ENCODE results near the gene OR5AR1.
A peak's percentile ranks its signal among the peaks of the same experiment; 100 is the strongest.
"Not testable (repeated sequence)": the region's sequence is repeated elsewhere in the genome, so short reads cannot be mapped to it uniquely, and the experiment has no call there.

Gene OR5AR1

DNA sequence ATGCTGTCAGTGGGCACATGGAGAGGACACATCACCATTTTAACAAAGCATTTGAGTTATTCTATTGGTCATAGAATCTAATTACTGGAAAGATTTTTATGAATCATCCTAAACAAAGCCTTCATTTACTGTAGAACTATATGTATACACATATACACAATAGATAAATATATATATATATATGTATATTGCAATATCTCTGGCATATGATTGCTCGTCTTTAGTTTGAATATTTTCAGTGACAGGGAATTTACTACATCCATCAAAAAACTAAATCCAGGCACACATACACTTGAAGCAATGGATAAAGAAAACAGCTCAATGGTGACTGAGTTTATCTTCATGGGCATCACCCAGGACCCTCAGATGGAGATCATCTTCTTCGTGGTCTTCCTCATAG, at the start of gene OR5AR1:
Gene OR5AR1, plus strand, starts transcription at position 301 of the 400 bp plus-strand sequence. Its CDS starts 0 bp downstream, at position 301.
- no peak for DNase-seq (ENCODE audit: low spot score)

GRCh38 chr11:56624661-56625110, 38.8 kb upstream of the OR5AR1 start:
- DNase-seq (ENCODE audit: low spot score): peak; percentile 28

- no peak for DNase-seq (ENCODE audit: low spot score)
Measured at GRCh38 chr11:56625946-56626345, 37.5 kb upstream of the OR5AR1 start.

GRCh38 chr11:56632329-56632728, 31.2 kb upstream of the OR5AR1 start:
- no peak for DNase-seq (ENCODE audit: low spot score)

DNA sequence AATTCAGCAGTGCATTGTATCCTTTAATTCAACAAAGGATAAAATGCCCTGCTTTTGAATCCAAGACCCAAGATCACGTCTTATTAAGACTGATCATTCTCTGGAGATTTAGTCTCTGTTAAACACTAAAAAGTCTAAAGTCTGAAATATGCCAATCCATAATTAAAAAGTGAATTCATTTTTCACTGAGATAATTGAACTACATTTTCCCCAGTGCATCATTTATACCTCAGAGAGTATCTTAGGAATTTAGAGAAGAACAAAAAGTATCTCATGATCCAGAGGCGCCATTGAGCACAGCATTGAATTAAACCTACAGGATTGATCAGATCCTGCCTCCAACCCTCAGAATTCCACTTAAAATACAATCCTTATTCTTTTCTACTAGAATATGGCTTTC, 26.6 kb upstream of the OR5AR1 start:
- DNase-seq (ENCODE audit: low spot score): no peak

DNA sequence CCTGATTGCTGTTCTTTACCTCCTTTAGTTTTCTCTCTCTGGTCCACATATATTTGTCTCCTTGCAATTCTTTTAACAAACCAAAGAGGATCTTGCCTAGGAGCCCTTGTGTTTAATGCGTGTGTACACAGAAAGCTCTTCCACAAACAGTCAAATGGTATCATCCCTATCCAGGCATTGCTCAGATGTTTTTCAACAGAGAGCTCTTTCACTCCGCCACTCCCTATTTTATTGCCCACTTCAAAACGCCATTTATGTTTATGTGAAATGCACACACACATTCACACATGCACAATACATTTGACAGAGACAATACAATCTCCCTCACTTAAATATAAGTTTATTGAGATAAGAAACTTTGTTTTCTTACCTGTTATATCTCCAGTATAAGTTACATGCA, 26.0 kb upstream of the OR5AR1 start:
- DNase-seq (ENCODE audit: low spot score): no peak

DNA sequence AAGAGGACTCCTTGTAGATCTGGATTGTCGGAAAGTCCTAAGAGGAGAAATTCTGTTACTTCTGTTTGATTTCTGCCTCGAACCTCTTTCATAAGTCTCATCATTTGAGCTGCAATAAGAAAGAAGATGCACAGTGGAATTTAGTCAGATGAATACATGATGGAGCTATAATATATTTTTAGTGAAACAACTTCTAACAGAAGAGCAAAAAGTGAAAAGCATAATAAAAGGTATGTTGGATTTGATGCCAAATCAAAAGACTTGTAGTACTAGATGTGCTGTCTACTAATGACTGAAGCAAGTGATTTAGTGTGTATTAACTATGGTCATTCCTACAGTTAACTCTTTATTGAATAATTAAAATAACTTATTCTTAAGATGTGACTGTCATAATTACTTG, 21.1 kb upstream of the OR5AR1 start, which contains the start of gene OR5AP2:
Gene OR5AP2, minus strand, starts transcription at position 101 of the 400 bp plus-strand sequence. Its CDS starts 0 bp downstream, at position 101.
- no peak for DNase-seq (ENCODE audit: low spot score)

DNA sequence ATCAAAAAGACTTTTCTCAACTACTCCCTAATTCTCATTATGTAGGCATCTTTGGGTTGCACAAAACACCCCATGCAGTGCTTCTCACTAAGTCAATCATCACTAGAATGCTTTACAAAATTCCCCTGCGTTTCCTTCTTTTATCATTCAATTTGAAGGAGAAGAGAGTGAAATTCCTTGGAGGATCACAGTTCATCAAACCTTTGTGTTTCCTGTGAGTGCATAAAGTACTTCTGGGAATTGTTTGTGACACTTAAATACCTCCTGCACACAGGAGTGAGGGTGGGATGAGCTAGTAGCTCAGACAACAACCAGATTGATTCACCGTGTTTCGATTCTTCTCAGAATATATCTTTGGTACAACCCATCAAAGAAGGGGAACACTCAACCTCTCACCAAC, 3.7 kb upstream of the OR5AR1 start:
- DNase-seq (ENCODE audit: low spot score): no peak

GRCh38 chr11:56670984-56671383, 7.5 kb downstream of the OR5AR1 start:
- DNase-seq (ENCODE audit: low spot score): no peak

DNA sequence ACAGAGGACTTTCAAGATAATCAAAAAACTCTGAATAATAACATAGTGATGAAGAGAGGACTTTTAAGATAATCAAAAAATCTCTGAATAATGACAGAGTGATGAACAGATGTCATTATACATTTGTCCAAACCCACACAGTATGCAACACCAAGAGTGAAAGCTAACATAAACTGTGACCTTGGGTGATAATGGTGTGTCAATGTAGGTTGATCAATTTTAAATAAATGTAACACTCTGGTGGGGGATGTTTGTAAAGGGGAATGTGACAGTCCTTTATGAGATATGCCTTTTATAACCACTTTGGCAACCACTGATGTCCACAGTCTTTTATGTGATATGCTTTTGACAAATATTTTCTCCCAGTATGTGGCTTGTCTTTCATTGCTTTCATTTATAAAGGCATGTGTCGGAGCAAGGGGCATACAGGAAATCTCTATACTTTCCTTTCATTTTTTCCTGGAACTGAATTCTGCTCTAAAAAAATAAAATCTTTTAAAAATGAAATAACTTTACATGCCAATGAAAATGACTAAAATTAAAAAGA, 25.1 kb downstream of the OR5AR1 start:
- DNase-seq (ENCODE audit: low spot score): no peak

DNA sequence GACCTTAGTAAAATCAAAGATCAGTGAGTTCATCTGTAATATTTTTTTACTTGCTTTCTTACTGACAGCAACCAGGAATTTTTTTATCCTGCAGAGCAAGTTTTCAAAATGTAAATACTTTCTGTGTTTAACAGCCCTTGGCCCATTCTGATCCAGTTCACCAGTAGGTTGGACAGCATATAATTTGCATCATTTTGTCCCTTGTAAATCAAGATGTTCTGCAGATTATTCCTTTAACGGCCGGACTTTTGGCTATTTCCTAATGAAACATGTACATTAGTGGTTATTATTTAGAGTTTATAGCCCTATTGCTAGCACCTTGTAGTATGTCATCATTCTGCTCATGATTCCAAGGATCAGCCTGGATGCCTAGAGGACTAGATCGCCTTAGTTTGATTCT, 27.7 kb downstream of the OR5AR1 start:
- DNase-seq (ENCODE audit: low spot score): not testable (repeated sequence)

DNA sequence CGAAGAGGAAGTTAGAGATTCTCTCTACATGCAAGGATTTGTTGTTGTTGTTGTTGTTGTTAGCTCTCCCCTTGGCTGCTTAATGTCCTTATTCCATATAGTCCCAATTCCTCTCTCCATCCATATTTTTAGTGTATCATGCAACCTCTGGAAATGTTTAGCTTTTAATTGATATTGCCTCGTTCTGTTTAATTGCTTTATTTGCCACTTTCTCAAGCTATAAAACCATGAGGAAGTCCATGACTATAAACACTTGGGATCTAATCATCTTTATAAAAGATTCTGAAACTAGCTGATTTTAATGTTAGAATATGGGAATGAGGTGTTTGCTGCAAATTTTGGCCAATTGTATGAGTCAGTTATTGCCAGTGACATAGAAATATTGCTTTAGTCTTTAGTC, 29.9 kb downstream of the OR5AR1 start:
- no peak for DNase-seq (ENCODE audit: low spot score)

GRCh38 chr11:56698795-56699194, 35.3 kb downstream of the OR5AR1 start, which contains the start of gene OR9G1:
Gene OR9G1, plus strand, starts transcription at chr11:56699095. Its CDS starts 1,293 bp downstream, at chr11:56700388.
- DNase-seq (ENCODE audit: low spot score): no peak

DNA sequence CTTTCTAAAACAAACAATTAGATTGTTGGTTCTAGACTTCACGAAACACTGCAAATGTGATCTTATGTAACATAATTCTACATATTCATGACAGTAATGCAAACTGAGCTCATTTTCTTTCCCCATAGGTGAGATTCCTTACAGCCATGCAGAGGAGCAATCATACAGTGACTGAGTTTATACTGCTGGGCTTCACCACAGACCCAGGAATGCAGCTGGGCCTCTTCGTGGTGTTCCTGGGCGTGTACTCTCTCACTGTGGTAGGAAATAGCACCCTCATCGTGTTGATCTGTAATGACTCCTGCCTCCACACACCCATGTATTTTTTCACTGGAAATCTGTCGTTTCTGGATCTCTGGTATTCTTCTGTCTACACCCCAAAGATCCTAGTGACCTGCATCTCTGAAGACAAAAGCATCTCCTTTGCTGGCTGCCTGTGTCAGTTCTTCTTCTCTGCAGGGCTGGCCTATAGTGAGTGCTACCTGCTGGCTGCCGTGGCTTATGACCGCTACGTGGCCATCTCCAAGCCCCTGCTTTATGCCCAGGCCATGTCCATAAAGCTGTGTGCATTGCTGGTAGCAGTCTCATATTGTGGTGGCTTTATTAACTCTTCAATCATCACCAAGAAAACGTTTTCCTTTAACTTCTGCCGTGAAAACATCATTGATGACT, 36.9 kb downstream of the OR5AR1 start:
- no peak for DNase-seq (ENCODE audit: low spot score)

DNA sequence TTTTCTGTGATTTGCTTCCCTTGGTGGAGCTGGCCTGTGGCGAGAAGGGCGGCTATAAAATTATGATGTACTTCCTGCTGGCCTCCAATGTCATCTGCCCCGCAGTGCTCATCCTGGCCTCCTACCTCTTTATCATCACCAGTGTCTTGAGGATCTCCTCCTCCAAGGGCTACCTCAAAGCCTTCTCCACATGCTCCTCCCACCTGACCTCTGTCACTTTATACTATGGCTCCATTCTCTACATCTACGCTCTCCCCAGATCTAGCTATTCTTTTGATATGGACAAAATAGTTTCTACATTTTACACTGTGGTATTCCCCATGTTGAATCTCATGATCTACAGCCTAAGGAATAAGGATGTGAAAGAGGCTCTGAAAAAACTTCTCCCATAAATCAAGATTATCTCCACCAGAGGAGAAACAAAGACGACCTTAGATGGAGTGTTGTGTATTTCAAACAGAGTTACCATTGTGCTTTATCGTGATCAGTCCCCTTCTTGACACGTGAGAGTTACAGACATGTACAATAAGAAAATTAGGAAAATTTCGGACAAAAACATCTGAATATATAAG, 37.5 kb downstream of the OR5AR1 start:
- DNase-seq (ENCODE audit: low spot score): no peak

GRCh38 chr11:56705784-56706396, 42.4 kb downstream of the OR5AR1 start:
- no peak for DNase-seq (ENCODE audit: low spot score)

GRCh38 chr11:56706486-56706885, 43.0 kb downstream of the OR5AR1 start:
- no peak for DNase-seq (ENCODE audit: low spot score)

- no peak for DNase-seq (ENCODE audit: low spot score)
Measured at GRCh38 chr11:56714206-56714605, 50.7 kb downstream of the OR5AR1 start.
